Stimulated activated CD4-positive, alpha-beta T cell treated with anti-CD3 and anti-CD28 coated beads, Interleukin-15, amount 100 ng/mL, for 24 hours (primary cell): ENCODE results near the gene LSP1.
"Not testable (repeated sequence)": the region's sequence is repeated elsewhere in the genome, so short reads cannot be mapped to it uniquely, and the experiment has no call there.

Experiments used
- DNase-seq: peaks from one replicate; pipeline ENCODE4 v3.0.0-alpha.2; 2020

The LSP1 gene

GRCh38 chr11:1852877-1853276 is at the start of gene LSP1:
LSP1 (plus strand) TSS chr11:1853084; CDS start chr11:1853145, 61 bp downstream.
- peak; percentile 89 for DNase-seq

- no peak for DNase-seq
Observed at GRCh38 chr11:1803246-1803645, 49.6 kb upstream of the LSP1 start.

GRCh38 chr11:1803835-1804519 is 48.9 kb upstream of the LSP1 start:
- DNase-seq, result not testable (repeated sequence)

GRCh38 chr11:1805525-1805924 is 47.4 kb upstream of the LSP1 start:
- no peak for DNase-seq

- no peak for DNase-seq
Observed at GRCh38 chr11:1807264-1807995, 45.5 kb upstream of the LSP1 start.

GRCh38 chr11:1810761-1811160 is 42.1 kb upstream of the LSP1 start:
- no peak for DNase-seq

- DNase-seq, result no peak
Observed at GRCh38 chr11:1812274-1812673, 40.6 kb upstream of the LSP1 start.

- DNase-seq, result no peak
Observed at GRCh38 chr11:1812801-1813200, 40.1 kb upstream of the LSP1 start.

- DNase-seq, result not testable (repeated sequence)
Observed at GRCh38 chr11:1813356-1813755, 39.5 kb upstream of the LSP1 start.

- no peak for DNase-seq
Observed at GRCh38 chr11:1814691-1815090, 38.2 kb upstream of the LSP1 start.

- no peak for DNase-seq
Observed at GRCh38 chr11:1815311-1815710, 37.6 kb upstream of the LSP1 start.

GRCh38 chr11:1815751-1816150 is 37.1 kb upstream of the LSP1 start:
- no peak for DNase-seq

GRCh38 chr11:1817000-1817399 is 35.9 kb upstream of the LSP1 start:
- no peak for DNase-seq

- DNase-seq, result no peak
Observed at GRCh38 chr11:1817511-1817910, 35.4 kb upstream of the LSP1 start.

- DNase-seq, result no peak
Observed at GRCh38 chr11:1819074-1819473, 33.8 kb upstream of the LSP1 start.

- no peak for DNase-seq
Observed at GRCh38 chr11:1820463-1821325, 32.2 kb upstream of the LSP1 start.

GRCh38 chr11:1821562-1821961 is 31.3 kb upstream of the LSP1 start:
- DNase-seq, result no peak

GRCh38 chr11:1822648-1823375 is 30.1 kb upstream of the LSP1 start:
- no peak for DNase-seq

GRCh38 chr11:1823376-1824220 is 29.3 kb upstream of the LSP1 start:
- DNase-seq, result no peak

- no peak for DNase-seq
Observed at GRCh38 chr11:1824221-1825038, 28.5 kb upstream of the LSP1 start.
